Loucy (cell line): ENCODE data around the gene RGS3.

Source experiments
- H2AFZ ChIP-seq: fragments of 200-600 bp; sonication (generic); 2 replicates; pipeline ENCODE4 v1.6.0; 2016; ENCODE audit warnings: antibody characterized with exemption, mild to moderate bottlenecking, low read length, moderate library complexity
- H3F3A ChIP-seq: fragments of 200-600 bp; 2 replicates; pipeline ENCODE4 v1.6.0; 2016; ENCODE audit warnings: antibody characterized with exemption, low read depth, mild to moderate bottlenecking
- H3K27me3 ChIP-seq: fragments of 200-600 bp; sonication (generic); 2 replicates; pipeline ENCODE4 v1.6.1; 2014; ENCODE audit warnings: low read length, mild to moderate bottlenecking; ENCODE audit not compliant: insufficient read depth, poor library complexity, severe bottlenecking
- H3K36me3 ChIP-seq: fragments of 200-600 bp; sonication (generic); 2 replicates; pipeline ENCODE4 v1.6.1; 2016; ENCODE audit warnings: low read length; ENCODE audit not compliant: insufficient read depth
- H3K4me1 ChIP-seq: fragments of 200-600 bp; sonication (generic); 2 replicates; pipeline ENCODE4 v1.5.1; 2014; ENCODE audit warnings: low read length, mild to moderate bottlenecking; ENCODE audit not compliant: insufficient read depth, poor library complexity, severe bottlenecking
- H3K4me2 ChIP-seq: fragments of 200-600 bp; sonication (generic); 2 replicates; pipeline ENCODE4 v1.6.0; 2014; ENCODE audit warnings: antibody characterized with exemption, low read length, low read depth, mild to moderate bottlenecking; ENCODE audit not compliant: poor library complexity, severe bottlenecking
- H3K4me3 ChIP-seq: fragments of 200-600 bp; sonication (generic); 2 replicates; pipeline ENCODE4 v1.5.1; 2014; ENCODE audit warnings: low read length, mild to moderate bottlenecking, mixed read lengths; ENCODE audit not compliant: poor library complexity, severe bottlenecking
- H3K79me2 ChIP-seq: fragments of 200-600 bp; sonication (generic); 2 replicates; pipeline ENCODE4 v1.6.1; 2014; ENCODE audit warnings: low read length; ENCODE audit not compliant: insufficient read depth
- H3K9ac ChIP-seq: fragments of 200-600 bp; sonication (generic); 2 replicates; pipeline ENCODE4 v1.6.0; 2014; ENCODE audit warnings: mild to moderate bottlenecking, low read depth, low read length, moderate library complexity; ENCODE audit not compliant: poor library complexity, severe bottlenecking
- H3K9me2 ChIP-seq: fragments of 200-600 bp; sonication (generic); replicated peaks from 2 replicates; pipeline ENCODE4 v1.6.1; 2016; ENCODE audit warnings: low read depth, low read length, mixed read lengths
- H3K9me3 ChIP-seq: fragments of 200-600 bp; sonication (generic); 2 replicates; pipeline ENCODE4 v1.6.1; 2014; ENCODE audit warnings: mild to moderate bottlenecking, antibody characterized with exemption, low read length, low read depth; ENCODE audit not compliant: insufficient read depth
- H4K20me1 ChIP-seq: fragments of 200-600 bp; sonication (generic); 2 replicates; pipeline ENCODE4 v1.6.0; 2014; ENCODE audit warnings: antibody characterized with exemption, low read length, mild to moderate bottlenecking; ENCODE audit not compliant: insufficient read depth, poor library complexity, severe bottlenecking
- EZH2phosphoT487 ChIP-seq: fragments of 200-600 bp; IDR thresholded peaks from 2 replicates; pipeline ENCODE4 v1.6.1; 2018; ENCODE audit warnings: antibody characterized with exemption, mild to moderate bottlenecking, moderate library complexity, borderline replicate concordance
- TF ChIP-seq, protein P1 (sequence below): fragments of 200-600 bp; sonication (generic); conservative IDR thresholded peaks from 2 replicates; pipeline ENCODE4 v1.5.1; 2014; ENCODE audit warnings: mild to moderate bottlenecking, antibody characterized with exemption, low read length

The RGS3 gene

GRCh38 chr9:113620377-113621161, 157.0 kb downstream of the RGS3 start:
- Histone ChIP-seq H3K4me1 (no peaks in the 10 kb centered on the region), H3K4me3 (no peak overlapping the region), H3K36me3 (no peaks in the 10 kb centered on the region), H3F3A (no peaks in the 10 kb centered on the region), H4K20me1 (no peaks in the 10 kb centered on the region), H3K9ac (no peak overlapping the region), H2AFZ (no peak overlapping the region), H3K4me2 (no peak overlapping the region), H3K9me3 (no peaks in the 10 kb centered on the region), H3K79me2 (no peaks in the 10 kb centered on the region), H3K27me3 (no peaks in the 10 kb centered on the region), H3K9me2 (no peaks in the 10 kb centered on the region)
- TF ChIP-seq EZH2phosphoT487: no peak
- TF ChIP-seq, protein P1, sequence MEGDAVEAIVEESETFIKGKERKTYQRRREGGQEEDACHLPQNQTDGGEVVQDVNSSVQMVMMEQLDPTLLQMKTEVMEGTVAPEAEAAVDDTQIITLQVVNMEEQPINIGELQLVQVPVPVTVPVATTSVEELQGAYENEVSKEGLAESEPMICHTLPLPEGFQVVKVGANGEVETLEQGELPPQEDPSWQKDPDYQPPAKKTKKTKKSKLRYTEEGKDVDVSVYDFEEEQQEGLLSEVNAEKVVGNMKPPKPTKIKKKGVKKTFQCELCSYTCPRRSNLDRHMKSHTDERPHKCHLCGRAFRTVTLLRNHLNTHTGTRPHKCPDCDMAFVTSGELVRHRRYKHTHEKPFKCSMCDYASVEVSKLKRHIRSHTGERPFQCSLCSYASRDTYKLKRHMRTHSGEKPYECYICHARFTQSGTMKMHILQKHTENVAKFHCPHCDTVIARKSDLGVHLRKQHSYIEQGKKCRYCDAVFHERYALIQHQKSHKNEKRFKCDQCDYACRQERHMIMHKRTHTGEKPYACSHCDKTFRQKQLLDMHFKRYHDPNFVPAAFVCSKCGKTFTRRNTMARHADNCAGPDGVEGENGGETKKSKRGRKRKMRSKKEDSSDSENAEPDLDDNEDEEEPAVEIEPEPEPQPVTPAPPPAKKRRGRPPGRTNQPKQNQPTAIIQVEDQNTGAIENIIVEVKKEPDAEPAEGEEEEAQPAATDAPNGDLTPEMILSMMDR: no peak

- Histone ChIP-seq H3K4me3 (no peak overlapping the region), H3K36me3 (no peaks in the 10 kb centered on the region), H3K9ac (no peak overlapping the region), H3K9me2 (no peaks in the 10 kb centered on the region), H3K27me3 (no peaks in the 10 kb centered on the region), H4K20me1 (no peaks in the 10 kb centered on the region), H2AFZ (no peak overlapping the region), H3K4me2 (no peak overlapping the region), H3K9me3 (no peaks in the 10 kb centered on the region), H3F3A (no peaks in the 10 kb centered on the region), H3K79me2 (no peaks in the 10 kb centered on the region), H3K4me1 (no peaks in the 10 kb centered on the region)
- TF ChIP-seq EZH2phosphoT487: no peak
- TF ChIP-seq, protein P1: no peak
These were observed 157.8 kb downstream of the RGS3 start for GRCh38 chr9:113621309-113621791.

DNA sequence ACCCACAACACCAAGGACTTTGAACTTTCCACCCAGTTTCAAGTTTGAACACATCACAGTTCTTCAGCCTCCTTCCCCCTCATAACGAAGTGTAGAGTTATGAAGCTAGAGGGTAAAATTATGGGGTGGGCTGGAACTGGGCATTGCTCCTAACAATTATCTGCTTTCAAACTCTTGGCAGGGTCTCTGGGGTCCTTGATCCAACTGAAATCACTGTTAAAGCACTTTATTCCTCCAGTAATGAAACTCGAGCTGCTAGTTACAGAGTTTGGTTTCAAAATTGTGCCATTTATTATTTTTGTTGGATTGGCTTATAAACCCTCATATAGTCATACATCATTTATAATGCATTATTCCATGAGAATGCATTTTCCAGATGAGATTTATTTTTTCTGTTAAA, 158.5 kb downstream of the RGS3 start:
- Histone ChIP-seq H3K36me3 (no peaks in the 10 kb centered on the region), H3K4me1 (no peaks in the 10 kb centered on the region), H3K27me3 (no peaks in the 10 kb centered on the region), H3K79me2 (no peaks in the 10 kb centered on the region), H3K4me3 (no peak overlapping the region), H3K9ac (no peak overlapping the region), H3K9me2 (no peaks in the 10 kb centered on the region), H3K4me2 (no peak overlapping the region), H3K9me3 (no peaks in the 10 kb centered on the region), H4K20me1 (no peaks in the 10 kb centered on the region), H3F3A (no peaks in the 10 kb centered on the region), H2AFZ (no peak overlapping the region)
- TF ChIP-seq, protein P1: no peak
